Parathyroid adenoma (tissue), 2 donors: ENCODE data around the gene ME3.

Source experiments
- H2AFZ ChIP-seq: fragments of 300-600 bp; sonication (generic); one replicate; pipeline ENCODE4 v1.7.0; 2017; ENCODE audit warnings: antibody characterized with exemption, mild to moderate bottlenecking
- H3K27ac ChIP-seq: fragments of 300-600 bp; sonication (generic); one replicate; pipeline ENCODE4 v1.7.0; 2017
- H3K27me3 ChIP-seq: fragments of 300-600 bp; sonication (generic); one replicate; pipeline ENCODE4 v1.7.0; 2017; ENCODE audit warnings: low read length; ENCODE audit not compliant: control insufficient read depth, insufficient read depth
- H3K36me3 ChIP-seq: fragments of 300-600 bp; sonication (generic); one replicate; pipeline ENCODE4 v1.7.0; 2017; ENCODE audit warnings: low read length; ENCODE audit not compliant: control insufficient read depth, insufficient read depth
- H3K4me1 ChIP-seq: fragments of 300-600 bp; sonication (generic); one replicate; pipeline ENCODE4 v1.7.0; 2017; ENCODE audit warnings: control low read depth
- H3K4me2 ChIP-seq: fragments of 300-600 bp; sonication (generic); one replicate; pipeline ENCODE4 v1.7.0; 2017; ENCODE audit warnings: low read length
- H3K4me3 ChIP-seq: fragments of 300-600 bp; sonication (generic); one replicate; pipeline ENCODE4 v1.7.0; 2017; ENCODE audit warnings: low read depth, low read length
- H3K79me2 ChIP-seq: fragments of 300-600 bp; sonication (generic); one replicate; pipeline ENCODE4 v1.7.0; 2017; ENCODE audit warnings: control low read depth
- H3K9ac ChIP-seq: fragments of 300-600 bp; sonication (generic); one replicate; pipeline ENCODE4 v1.7.0; 2017; ENCODE audit warnings: mild to moderate bottlenecking
- H3K9me3 ChIP-seq: fragments of 300-600 bp; sonication (generic); one replicate; pipeline ENCODE4 v1.7.0; 2017; ENCODE audit warnings: low read length; ENCODE audit not compliant: control insufficient read depth
- CTCF ChIP-seq: fragments of 300-600 bp; sonication (generic); IDR thresholded peaks from one replicate; pipeline ENCODE4 v1.7.0; 2017; ENCODE audit warnings: antibody characterized with exemption, mild to moderate bottlenecking
- donor health status: primary hyperparathyroidism.

Gene ME3

GRCh38 chr11:86497836-86498235, 174.6 kb downstream of the ME3 start:
- Histone ChIP-seq H3K9me3 (no peaks in the 10 kb centered on the region), H3K4me3 (no peak overlapping the region), H3K36me3 (no peaks in the 10 kb centered on the region), H3K27me3 (no peaks in the 10 kb centered on the region), H3K4me2 (no peak overlapping the region), H3K9ac (no peak overlapping the region), H3K79me2 (no peaks in the 10 kb centered on the region), H2AFZ (no peak overlapping the region), H3K27ac (no peak overlapping the region), H3K4me1 (peaks cover 13% of the 10 kb centered on the region)
- no peak for TF ChIP-seq CTCF

- peaks cover 13% of the 10 kb centered on the region for H3K4me1 ChIP-seq
- no peaks in the 10 kb centered on the region for H3K79me2 ChIP-seq
- no peak overlapping the region for H2AFZ ChIP-seq
- H3K27me3 ChIP-seq = no peaks in the 10 kb centered on the region
- no peak overlapping the region for H3K4me2 ChIP-seq
- H3K9ac ChIP-seq = no peak overlapping the region
- no peak overlapping the region for H3K27ac ChIP-seq
- TF ChIP-seq CTCF = no peak
- H3K4me3 ChIP-seq = no peak overlapping the region
- H3K9me3 ChIP-seq = no peaks in the 10 kb centered on the region
- H3K36me3 ChIP-seq = no peaks in the 10 kb centered on the region
Observed at GRCh38 chr11:86497310-86497709, 175.1 kb downstream of the ME3 start.

GRCh38 chr11:86495351-86495750, 177.1 kb downstream of the ME3 start:
- Histone ChIP-seq H3K27ac (no peak overlapping the region), H3K9me3 (no peaks in the 10 kb centered on the region), H3K79me2 (no peaks in the 10 kb centered on the region), H2AFZ (no peak overlapping the region), H3K9ac (no peak overlapping the region), H3K27me3 (no peaks in the 10 kb centered on the region), H3K4me3 (no peak overlapping the region), H3K4me2 (no peak overlapping the region), H3K4me1 (peaks cover 8% of the 10 kb centered on the region), H3K36me3 (no peaks in the 10 kb centered on the region)
- no peak for TF ChIP-seq CTCF

GRCh38 chr11:86492370-86493010, 179.9 kb downstream of the ME3 start:
- H3K4me2 ChIP-seq = no peak overlapping the region
- no peaks in the 10 kb centered on the region for H3K27me3 ChIP-seq
- H2AFZ ChIP-seq = no peak overlapping the region
- no peaks in the 10 kb centered on the region for H3K9me3 ChIP-seq
- H3K36me3 ChIP-seq = no peaks in the 10 kb centered on the region
- no peak overlapping the region for H3K9ac ChIP-seq
- H3K4me1 ChIP-seq = peaks cover 3% of the 10 kb centered on the region
- no peak overlapping the region for H3K27ac ChIP-seq
- no peak for TF ChIP-seq CTCF
- no peak overlapping the region for H3K4me3 ChIP-seq
- no peaks in the 10 kb centered on the region for H3K79me2 ChIP-seq

- Histone ChIP-seq H3K9me3 (no peaks in the 10 kb centered on the region), H3K4me3 (no peak overlapping the region), H3K36me3 (no peaks in the 10 kb centered on the region), H3K4me2 (no peak overlapping the region), H3K27ac (no peak overlapping the region), H3K79me2 (no peaks in the 10 kb centered on the region), H2AFZ (no peak overlapping the region), H3K27me3 (no peaks in the 10 kb centered on the region), H3K9ac (no peak overlapping the region), H3K4me1 (no peaks in the 10 kb centered on the region)
- no peak for TF ChIP-seq CTCF
Observed at GRCh38 chr11:86491027-86491426, 181.4 kb downstream of the ME3 start.
